ENCODE results near the gene RCAN1.

GRCh38 chr21:34536820-34537219 lies 78.1 kb downstream of the RCAN1 start:
- TF ChIP-seq CTCF (IDR thresholded peaks at IDR 0.05): no peak
- TF ChIP-seq POLR2A (IDR thresholded peaks at IDR 0.05; ENCODE audit: low read length): no peak
- no peak for TF ChIP-seq RNF2 (IDR thresholded peaks at IDR 0.05; ENCODE audit: borderline replicate concordance, low read depth)
- no peak for TF ChIP-seq RAD21 (conservative IDR thresholded peaks at IDR 0.05 in 1 of 2, IDR thresholded peaks at IDR 0.05 in 1 of 2)
- no peak for TF ChIP-seq JUNB (IDR thresholded peaks at IDR 0.05)
- TF ChIP-seq JUN (IDR thresholded peaks at IDR 0.05): no peak
- TF ChIP-seq EP300 (IDR thresholded peaks at IDR 0.05): no peak
